Measurements from ENCODE around the gene TAOK3. TPM values are rescaled to one million over a fixed set of nuclear protein-coding genes. Genes with fewer than 3 reads are reported as not detected.

TAOK3 gene
- total and polyA plus RNA-seq, 9 of the 15 experiments (the other 6 are each of a cell fraction or from before 2014, with no cell fraction given), result 24.3 to 83.5 (median 47.1) TPM

DNA sequence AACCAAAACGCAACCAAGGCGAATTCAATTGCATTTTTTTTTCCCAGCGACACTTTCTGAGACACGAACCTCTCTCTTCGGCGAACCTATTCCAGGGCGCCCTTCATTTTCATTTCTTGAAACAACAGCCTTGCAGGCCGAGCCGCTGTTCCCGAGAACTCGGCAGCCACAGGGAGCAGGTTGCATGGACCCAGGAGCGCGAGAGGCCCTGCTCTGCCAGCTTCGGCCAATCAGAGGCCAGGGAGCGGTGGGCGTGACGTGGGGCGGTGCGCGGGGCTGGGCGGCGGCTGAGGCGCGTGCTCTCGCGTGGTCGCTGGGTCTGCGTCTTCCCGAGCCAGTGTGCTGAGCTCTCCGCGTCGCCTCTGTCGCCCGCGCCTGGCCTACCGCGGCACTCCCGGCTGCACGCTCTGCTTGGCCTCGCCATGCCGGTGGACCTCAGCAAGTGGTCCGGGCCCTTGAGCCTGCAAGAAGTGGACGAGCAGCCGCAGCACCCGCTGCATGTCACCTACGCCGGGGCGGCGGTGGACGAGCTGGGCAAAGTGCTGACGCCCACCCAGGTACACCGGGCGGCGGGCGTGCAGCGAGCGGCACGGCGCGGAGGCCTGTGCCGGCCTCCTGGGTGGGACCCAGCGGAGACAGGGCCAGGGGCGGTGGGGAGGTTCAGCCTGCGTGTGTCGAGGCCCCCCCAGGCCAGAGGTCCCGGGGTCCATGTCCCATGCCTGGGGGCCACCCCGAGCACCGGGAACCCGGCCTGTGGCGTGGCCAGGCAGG is 236.7 kb downstream of the TAOK3 start, which contains the start of gene PEBP1 (continued):
- TF ChIP-seq, protein P1, sequence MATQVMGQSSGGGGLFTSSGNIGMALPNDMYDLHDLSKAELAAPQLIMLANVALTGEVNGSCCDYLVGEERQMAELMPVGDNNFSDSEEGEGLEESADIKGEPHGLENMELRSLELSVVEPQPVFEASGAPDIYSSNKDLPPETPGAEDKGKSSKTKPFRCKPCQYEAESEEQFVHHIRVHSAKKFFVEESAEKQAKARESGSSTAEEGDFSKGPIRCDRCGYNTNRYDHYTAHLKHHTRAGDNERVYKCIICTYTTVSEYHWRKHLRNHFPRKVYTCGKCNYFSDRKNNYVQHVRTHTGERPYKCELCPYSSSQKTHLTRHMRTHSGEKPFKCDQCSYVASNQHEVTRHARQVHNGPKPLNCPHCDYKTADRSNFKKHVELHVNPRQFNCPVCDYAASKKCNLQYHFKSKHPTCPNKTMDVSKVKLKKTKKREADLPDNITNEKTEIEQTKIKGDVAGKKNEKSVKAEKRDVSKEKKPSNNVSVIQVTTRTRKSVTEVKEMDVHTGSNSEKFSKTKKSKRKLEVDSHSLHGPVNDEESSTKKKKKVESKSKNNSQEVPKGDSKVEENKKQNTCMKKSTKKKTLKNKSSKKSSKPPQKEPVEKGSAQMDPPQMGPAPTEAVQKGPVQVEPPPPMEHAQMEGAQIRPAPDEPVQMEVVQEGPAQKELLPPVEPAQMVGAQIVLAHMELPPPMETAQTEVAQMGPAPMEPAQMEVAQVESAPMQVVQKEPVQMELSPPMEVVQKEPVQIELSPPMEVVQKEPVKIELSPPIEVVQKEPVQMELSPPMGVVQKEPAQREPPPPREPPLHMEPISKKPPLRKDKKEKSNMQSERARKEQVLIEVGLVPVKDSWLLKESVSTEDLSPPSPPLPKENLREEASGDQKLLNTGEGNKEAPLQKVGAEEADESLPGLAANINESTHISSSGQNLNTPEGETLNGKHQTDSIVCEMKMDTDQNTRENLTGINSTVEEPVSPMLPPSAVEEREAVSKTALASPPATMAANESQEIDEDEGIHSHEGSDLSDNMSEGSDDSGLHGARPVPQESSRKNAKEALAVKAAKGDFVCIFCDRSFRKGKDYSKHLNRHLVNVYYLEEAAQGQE (IDR thresholded peaks at IDR 0.05; ENCODE audit: borderline replicate concordance), result 0 out of 2 replicates have a peak, but pooled peaks have one; percentile 3
- TF ChIP-seq, protein P1 (CRISPR knock-in tag; IDR thresholded peaks at IDR 0.05; ENCODE audit: low read depth), result no peak
- no peak for TF ChIP-seq MTF1 (CRISPR knock-in tag; IDR thresholded peaks at IDR 0.05; ENCODE audit: borderline replicate concordance)
- no peak for TF ChIP-seq TEAD2 (tag; IDR thresholded peaks at IDR 0.05)
- TF ChIP-seq, protein P2, sequence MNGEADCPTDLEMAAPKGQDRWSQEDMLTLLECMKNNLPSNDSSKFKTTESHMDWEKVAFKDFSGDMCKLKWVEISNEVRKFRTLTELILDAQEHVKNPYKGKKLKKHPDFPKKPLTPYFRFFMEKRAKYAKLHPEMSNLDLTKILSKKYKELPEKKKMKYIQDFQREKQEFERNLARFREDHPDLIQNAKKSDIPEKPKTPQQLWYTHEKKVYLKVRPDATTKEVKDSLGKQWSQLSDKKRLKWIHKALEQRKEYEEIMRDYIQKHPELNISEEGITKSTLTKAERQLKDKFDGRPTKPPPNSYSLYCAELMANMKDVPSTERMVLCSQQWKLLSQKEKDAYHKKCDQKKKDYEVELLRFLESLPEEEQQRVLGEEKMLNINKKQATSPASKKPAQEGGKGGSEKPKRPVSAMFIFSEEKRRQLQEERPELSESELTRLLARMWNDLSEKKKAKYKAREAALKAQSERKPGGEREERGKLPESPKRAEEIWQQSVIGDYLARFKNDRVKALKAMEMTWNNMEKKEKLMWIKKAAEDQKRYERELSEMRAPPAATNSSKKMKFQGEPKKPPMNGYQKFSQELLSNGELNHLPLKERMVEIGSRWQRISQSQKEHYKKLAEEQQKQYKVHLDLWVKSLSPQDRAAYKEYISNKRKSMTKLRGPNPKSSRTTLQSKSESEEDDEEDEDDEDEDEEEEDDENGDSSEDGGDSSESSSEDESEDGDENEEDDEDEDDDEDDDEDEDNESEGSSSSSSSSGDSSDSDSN (IDR thresholded peaks at IDR 0.05; ENCODE audit: borderline replicate concordance in 1 of 2, low read depth in 2 of 2, low read length in 2 of 2), result peak; percentile 44 to 81; a peak in 3 of 4 replicates
- no peak for TF ChIP-seq FOXJ3 (CRISPR knock-in tag; IDR thresholded peaks at IDR 0.05)
- TF ChIP-seq ZNF24 (IDR thresholded peaks at IDR 0.05), result 0 out of 2 replicates have a peak, but pooled peaks have one; percentile 8
- peak; percentile 49; the same call in 1 of the 2 replicates for TF ChIP-seq KLF13 (tag; IDR thresholded peaks at IDR 0.05; ENCODE audit: borderline replicate concordance, low read depth)
- peak; percentile 68 for TF ChIP-seq CTBP1 (IDR thresholded peaks at IDR 0.05; ENCODE audit: borderline replicate concordance)
- TF ChIP-seq CCNT2 (IDR thresholded peaks at IDR 0.05; ENCODE audit: borderline replicate concordance, extremely low read depth, insufficient read length, low read depth, low read length), result peak; percentile 75
- TF ChIP-seq, protein P3, sequence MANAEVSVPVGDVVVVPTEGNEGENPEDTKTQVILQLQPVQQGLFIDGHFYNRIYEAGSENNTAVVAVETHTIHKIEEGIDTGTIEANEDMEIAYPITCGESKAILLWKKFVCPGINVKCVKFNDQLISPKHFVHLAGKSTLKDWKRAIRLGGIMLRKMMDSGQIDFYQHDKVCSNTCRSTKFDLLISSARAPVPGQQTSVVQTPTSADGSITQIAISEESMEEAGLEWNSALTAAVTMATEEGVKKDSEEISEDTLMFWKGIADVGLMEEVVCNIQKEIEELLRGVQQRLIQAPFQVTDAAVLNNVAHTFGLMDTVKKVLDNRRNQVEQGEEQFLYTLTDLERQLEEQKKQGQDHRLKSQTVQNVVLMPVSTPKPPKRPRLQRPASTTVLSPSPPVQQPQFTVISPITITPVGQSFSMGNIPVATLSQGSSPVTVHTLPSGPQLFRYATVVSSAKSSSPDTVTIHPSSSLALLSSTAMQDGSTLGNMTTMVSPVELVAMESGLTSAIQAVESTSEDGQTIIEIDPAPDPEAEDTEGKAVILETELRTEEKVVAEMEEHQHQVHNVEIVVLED (CRISPR knock-in tag; IDR thresholded peaks at IDR 0.05), result peak; percentile 43; the same call in 1 of the 2 replicates
- TF ChIP-seq SAP30 (IDR thresholded peaks at IDR 0.05; ENCODE audit: borderline replicate concordance, insufficient read depth, low read depth, low read length, poor library complexity, severe bottlenecking), result peak; percentile 82
- TF ChIP-seq CHCHD3 (CRISPR knock-in tag; IDR thresholded peaks at IDR 0.05), result no peak
- no peak for TF ChIP-seq GABPA (tag; conservative IDR thresholded peaks at IDR 0.05; ENCODE audit: low read depth)

Measured in K562 (cell line).